Kidney glomerular epithelial cell (primary cell): ENCODE data around the gene PLCD3.

ENCODE experiments used
- DNase-seq: peaks from one replicate; lab custom pipeline; 2025; lab: John Stamatoyannopoulos, UW

PLCD3 gene

DNA sequence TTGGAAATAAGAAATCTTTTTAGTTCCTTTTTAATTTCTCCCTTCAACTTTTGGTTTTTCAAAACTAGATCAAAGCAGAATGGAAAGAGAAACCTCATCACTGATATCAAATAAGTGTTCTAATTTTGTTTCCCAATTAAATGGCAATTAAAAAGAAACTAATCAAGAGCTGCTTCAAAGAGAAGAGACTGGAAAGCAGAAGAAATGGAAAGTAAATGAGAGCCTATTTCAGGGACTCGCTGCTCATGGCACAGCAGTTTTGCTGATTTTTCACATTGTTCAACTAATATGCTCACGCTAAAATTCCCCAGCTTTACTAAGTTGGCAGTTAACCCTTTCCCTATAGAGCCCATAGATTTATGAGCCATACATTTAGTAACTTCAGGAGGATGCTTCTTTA lies 64.7 kb downstream of the PLCD3 start:
- DNase-seq, result no peak

DNA sequence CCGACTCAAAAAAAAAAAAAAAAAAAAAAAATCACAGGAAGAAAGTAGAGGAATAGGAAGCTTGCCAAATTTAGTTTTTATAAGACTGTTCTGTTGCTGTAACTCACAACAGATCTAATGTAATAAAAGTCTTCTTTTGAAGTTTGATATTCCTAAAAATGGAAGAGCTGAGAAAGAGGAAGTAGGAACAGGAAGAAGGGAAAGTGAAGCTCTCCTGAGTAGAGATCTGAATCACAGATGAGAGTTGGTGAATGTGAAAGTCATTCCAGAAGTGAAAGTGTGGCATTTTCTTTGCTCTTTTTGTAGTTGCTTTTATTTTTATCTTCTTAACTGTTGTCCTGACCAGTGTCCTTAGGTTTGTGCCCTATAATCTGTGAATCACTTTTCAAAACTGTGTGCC lies 69.1 kb downstream of the PLCD3 start:
- DNase-seq, result no peak

DNA sequence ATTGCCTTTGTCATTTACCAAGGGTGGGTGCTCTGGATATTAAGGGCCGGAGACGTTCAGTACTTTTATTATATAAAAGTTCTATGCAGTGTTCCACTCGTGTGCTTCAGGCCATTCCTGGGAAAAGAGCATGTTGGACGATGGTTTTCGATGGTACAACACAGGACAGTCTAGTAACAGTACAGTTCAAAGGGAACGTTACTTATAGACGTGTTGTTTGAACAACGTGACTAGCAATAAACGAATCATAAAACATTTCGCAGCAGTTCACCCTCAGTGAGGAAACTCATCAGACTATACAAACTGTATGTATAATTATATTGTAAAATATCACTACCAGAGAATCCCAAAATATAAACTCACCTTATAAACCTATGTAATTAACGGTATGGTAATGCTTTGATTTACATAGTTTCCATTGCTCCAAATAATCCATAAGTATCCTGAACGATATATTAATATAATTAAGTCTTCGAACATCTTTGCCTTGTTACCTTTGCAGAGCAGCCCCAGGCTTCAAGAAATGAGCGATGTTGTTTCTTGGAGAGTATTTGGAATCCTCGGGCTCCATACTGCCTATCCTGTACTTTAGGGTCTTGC lies 70.6 kb downstream of the PLCD3 start:
- DNase-seq, result no peak

DNA sequence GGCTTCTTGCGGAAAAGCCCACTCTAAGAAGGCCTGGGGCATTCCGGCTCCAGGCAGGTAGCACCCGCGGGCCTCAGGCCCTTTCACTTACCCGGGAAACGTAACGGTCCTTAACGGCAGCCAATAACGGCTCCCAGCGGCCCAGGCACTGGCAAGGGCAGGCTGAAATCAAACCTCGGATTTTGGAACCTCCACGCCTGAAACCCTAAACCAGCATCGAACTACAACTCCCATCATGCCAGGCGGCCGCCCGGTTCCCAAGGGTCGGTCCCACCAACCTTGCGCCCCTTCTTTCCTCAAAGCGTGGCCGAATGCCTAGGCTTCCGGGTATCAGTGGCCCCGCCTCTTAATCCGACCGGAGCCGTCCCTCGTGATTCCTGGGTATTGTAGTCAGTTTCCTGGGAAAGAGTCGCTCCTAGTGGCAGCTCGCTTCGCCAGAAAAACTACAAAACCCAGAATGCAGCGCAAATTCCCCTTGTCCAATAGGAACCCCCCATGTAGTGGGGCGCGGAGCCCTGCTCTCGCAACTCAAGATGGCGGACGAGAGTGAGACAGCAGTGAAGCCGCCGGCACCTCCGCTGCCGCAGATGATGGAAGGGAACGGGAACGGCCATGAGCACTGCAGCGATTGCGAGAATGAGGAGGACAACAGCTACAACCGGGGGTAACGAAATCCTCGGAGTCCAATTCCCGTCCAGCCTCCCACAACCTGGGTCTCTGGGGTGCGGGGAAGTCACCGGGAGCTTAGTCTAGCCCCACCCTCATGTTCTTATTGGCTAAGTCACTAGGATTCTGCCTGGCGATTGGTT lies 71.3 kb downstream of the PLCD3 start, which contains the start of gene NMT1:
TSS of gene NMT1 (plus strand) at position 521 of the 809 bp plus-strand sequence. CDS start at position 534, 13 bp downstream.
- DNase-seq, result peak; percentile 100

DNA sequence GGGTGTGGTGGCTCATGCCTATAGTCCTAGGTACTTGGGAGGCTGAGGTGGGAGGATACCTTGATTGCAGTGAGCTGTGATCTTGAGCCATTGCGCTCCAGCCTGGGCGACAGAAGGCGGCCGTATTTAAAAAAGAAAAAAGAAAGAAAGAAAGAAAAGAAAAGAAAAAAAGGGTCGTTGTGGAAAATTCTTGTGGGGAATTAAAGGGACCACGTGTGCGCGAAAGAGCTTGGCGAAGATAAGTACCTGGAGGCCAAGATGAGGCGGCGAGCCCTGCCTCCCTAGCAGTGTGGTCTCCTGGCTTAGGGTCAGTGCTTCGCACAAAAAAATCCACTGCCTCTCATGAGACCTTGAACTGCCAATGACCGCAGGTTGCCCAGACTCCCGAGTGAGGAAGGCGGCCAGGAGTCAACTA lies 71.9 kb downstream of the PLCD3 start:
- no peak for DNase-seq
